CD4-positive, alpha-beta T cell (primary cell): ENCODE data around the gene TMEM129. TPM values are rescaled to one million over a fixed set of nuclear protein-coding genes. Genes with fewer than 3 reads are reported as not detected.

Experiments used
- ATAC-seq: fragments of 200-7000 bp; cut with Tn5 transposase; one replicate; pipeline ENCODE4 v1.10.0; 2022; ENCODE audit warnings: mild to moderate bottlenecking; ENCODE audit not compliant: poor library complexity
- CTCF ChIA-PET: fragments of 350-600 bp; sonication (Branson Sonifier 250); formaldehyde crosslinking; loops from one replicate; lab custom pipeline; 2021; ENCODE audit warnings: antibody characterized with exemption, inconsistent platforms; lab: Charles Lee
- POLR2A ChIA-PET: fragments of 350-600 bp; sonication (Branson Sonifier 250); formaldehyde crosslinking; loops from one replicate; lab custom pipeline; 2021; ENCODE audit warnings: antibody characterized with exemption, inconsistent platforms; lab: Charles Lee
- DNase-seq, 14 experiments: peaks; one replicate each; pipeline ENCODE4 v3.0.0-alpha.2; 2013 to 2020; ENCODE audit warnings: mixed read lengths in 2 of 14
- H3K27ac ChIP-seq, 2 donors: one replicate each; pipeline versions ENCODE4 v1.5.1 to v1.7.0; 2013; ENCODE audit warnings: low read length in 2 of 2, low read depth in 1 of 2, mild to moderate bottlenecking in 1 of 2
- H3K27me3 ChIP-seq, 2 experiments: 1 replicate in 1 of 2; 2 replicates in 1 of 2; pipeline versions ENCODE4 v1.6.1 to v1.7.0; 2013; ENCODE audit warnings: low read length in 2 of 2, control low read depth in 1 of 2, mild to moderate bottlenecking in 1 of 2, moderate library complexity in 1 of 2; ENCODE audit not compliant: insufficient read depth in 2 of 2, control insufficient read depth in 1 of 2
- H3K36me3 ChIP-seq: one replicate; pipeline ENCODE4 v1.6.1; 2013; ENCODE audit warnings: low read length, control low read depth; ENCODE audit not compliant: insufficient read depth
- H3K4me1 ChIP-seq: one replicate; pipeline ENCODE4 v1.6.1; 2013; ENCODE audit warnings: low read length, control low read depth; ENCODE audit not compliant: insufficient read depth
- H3K4me3 ChIP-seq: one replicate; pipeline ENCODE4 v1.5.1; 2013; ENCODE audit warnings: mild to moderate bottlenecking, low read length, moderate library complexity
- H3K9me3 ChIP-seq, 2 experiments: 1 replicate in 1 of 2; 2 replicates in 1 of 2; pipeline versions ENCODE4 v1.6.1 to v1.7.0; 2013; ENCODE audit warnings: low read length in 2 of 2, mild to moderate bottlenecking in 2 of 2, control low read depth in 1 of 2, moderate library complexity in 1 of 2; ENCODE audit not compliant: control insufficient read depth in 1 of 2, insufficient read depth in 1 of 2
- H3K27ac Mint-ChIP-seq: one replicate; pipeline ENCODE4 v1.8.0; 2020; ENCODE audit warnings: mixed read lengths
- H3K27me3 Mint-ChIP-seq: one replicate; pipeline ENCODE4 v1.8.0; 2021; ENCODE audit warnings: mixed read lengths
- H3K36me3 Mint-ChIP-seq: one replicate; pipeline ENCODE4 v1.8.0; 2021; ENCODE audit warnings: low read depth, mixed read lengths
- H3K4me1 Mint-ChIP-seq: one replicate; pipeline ENCODE4 v1.8.0; 2021; ENCODE audit warnings: low read depth, mixed read lengths
- H3K4me3 Mint-ChIP-seq: one replicate; pipeline ENCODE4 v1.8.0; 2020; ENCODE audit warnings: mild to moderate bottlenecking, mixed read lengths
- H3K9me3 Mint-ChIP-seq: one replicate; pipeline ENCODE4 v1.8.0; 2020; ENCODE audit warnings: mixed read lengths
- intact Hi-C, 2 experiments: fragments of 100-400 bp; cut with DNase I in 1 of 2; cut with micrococcal nuclease in 1 of 2; formaldehyde crosslinking; loops; one replicate each; pipeline versions ENCODE4 v1.15.1 to v1.9.0; 2023 to 2025; cut with DNase I, micrococcal nuclease
- total RNA-seq, 174 experiments: library from RNA in 2 of 174; stranded (reverse) in 2 of 174; gene quantifications; one replicate each; pipeline ENCODE4 v1.2.3 and lab custom pipeline; 2021 to 2026
- TF ChIP-seq, protein P1 (sequence below): fragments of 200-600 bp; IDR thresholded peaks from one replicate; pipeline ENCODE4 v1.8.0; 2022; ENCODE audit warnings: antibody characterized with exemption, mild to moderate bottlenecking

Gene TMEM129
- total RNA-seq, 2 experiments from 2014 or later: 17.2 to 17.6 TPM

DNA sequence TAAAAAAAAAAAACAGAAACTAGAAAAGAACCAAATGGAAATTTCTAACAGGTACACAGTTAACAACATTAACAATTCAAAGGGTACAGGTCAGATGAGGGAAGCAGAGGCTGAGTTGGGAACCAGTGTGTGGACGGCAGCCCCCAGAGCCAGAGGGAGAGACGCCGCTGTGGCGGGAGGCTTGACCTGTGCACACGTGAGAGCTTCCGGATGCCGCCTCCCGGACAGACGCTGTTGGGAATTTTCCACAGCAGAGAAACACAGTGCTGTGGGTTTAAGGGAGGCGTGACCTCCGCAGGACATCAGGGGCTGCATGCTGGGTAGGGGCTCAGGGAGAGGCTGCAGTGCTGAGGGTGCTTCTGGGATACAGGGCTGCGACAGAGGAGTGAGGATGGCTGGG is 22.4 kb upstream of the TMEM129 start:
- H3K4me1 Mint-ChIP-seq: no peaks in the 10 kb centered on the region
- H3K27me3 ChIP-seq: no peaks in the 10 kb centered on the region
- no peak overlapping the region for H3K4me3 Mint-ChIP-seq
- no peak overlapping the region for H3K4me3 ChIP-seq
- H3K36me3 Mint-ChIP-seq: peaks cover 57% of the 10 kb centered on the region
- TF ChIP-seq, protein P1, sequence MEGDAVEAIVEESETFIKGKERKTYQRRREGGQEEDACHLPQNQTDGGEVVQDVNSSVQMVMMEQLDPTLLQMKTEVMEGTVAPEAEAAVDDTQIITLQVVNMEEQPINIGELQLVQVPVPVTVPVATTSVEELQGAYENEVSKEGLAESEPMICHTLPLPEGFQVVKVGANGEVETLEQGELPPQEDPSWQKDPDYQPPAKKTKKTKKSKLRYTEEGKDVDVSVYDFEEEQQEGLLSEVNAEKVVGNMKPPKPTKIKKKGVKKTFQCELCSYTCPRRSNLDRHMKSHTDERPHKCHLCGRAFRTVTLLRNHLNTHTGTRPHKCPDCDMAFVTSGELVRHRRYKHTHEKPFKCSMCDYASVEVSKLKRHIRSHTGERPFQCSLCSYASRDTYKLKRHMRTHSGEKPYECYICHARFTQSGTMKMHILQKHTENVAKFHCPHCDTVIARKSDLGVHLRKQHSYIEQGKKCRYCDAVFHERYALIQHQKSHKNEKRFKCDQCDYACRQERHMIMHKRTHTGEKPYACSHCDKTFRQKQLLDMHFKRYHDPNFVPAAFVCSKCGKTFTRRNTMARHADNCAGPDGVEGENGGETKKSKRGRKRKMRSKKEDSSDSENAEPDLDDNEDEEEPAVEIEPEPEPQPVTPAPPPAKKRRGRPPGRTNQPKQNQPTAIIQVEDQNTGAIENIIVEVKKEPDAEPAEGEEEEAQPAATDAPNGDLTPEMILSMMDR: no peak
- ATAC-seq: no peak
- H3K9me3 ChIP-seq: peaks cover 3 to 15% of the 10 kb centered on the region in 2 experiments
- H3K27ac ChIP-seq: no peak overlapping the region
- H3K4me1 ChIP-seq: peaks cover 13% of the 10 kb centered on the region
- no peak overlapping the region for H3K27ac Mint-ChIP-seq
- no peaks in the 10 kb centered on the region for H3K27me3 Mint-ChIP-seq
- ChIA-PET POLR2A (no interaction called here), CTCF (no interaction called here)
- no peak for DNase-seq
- H3K36me3 ChIP-seq: peaks cover 57% of the 10 kb centered on the region
- H3K9me3 Mint-ChIP-seq: no peaks in the 10 kb centered on the region
- intact Hi-C loops: no loop called here

DNA sequence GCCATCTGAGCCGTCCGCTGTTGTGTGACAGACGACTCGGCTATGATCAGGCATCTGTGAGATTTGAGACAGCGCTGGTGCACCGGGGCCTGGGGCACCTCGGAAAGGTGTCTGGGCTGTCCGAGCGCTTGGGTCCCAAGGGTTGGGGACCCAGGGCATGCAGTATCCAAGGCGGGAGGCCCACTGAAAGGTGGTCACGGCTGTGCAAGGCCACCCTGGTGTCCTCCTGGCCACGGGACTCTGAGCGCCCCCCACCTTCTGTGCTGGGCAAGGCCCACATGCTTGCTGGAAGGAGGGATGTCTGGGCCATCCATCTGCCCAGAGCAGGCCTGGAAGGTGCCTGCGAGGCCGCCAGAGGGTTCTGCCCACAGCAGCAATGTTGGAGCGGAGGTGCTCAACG is 20.1 kb upstream of the TMEM129 start:
- no peaks in the 10 kb centered on the region for H3K9me3 Mint-ChIP-seq
- H3K9me3 ChIP-seq: peaks cover 15 to 32% of the 10 kb centered on the region in 2 experiments
- TF ChIP-seq, protein P1: no peak
- no peak for DNase-seq
- peaks cover 2% of the 10 kb centered on the region for H3K4me1 ChIP-seq
- H3K27ac Mint-ChIP-seq: no peak overlapping the region
- H3K27ac ChIP-seq: no peak overlapping the region
- ATAC-seq: no peak
- H3K27me3 Mint-ChIP-seq: no peaks in the 10 kb centered on the region
- peaks cover 80% of the 10 kb centered on the region for H3K36me3 Mint-ChIP-seq
- H3K36me3 ChIP-seq: peaks cover 80% of the 10 kb centered on the region
- H3K4me1 Mint-ChIP-seq: no peaks in the 10 kb centered on the region
- intact Hi-C loops: no loop called here
- ChIA-PET CTCF (no interaction called here), POLR2A (no interaction called here)
- no peaks in the 10 kb centered on the region for H3K27me3 ChIP-seq
- H3K4me3 ChIP-seq: no peak overlapping the region
- H3K4me3 Mint-ChIP-seq: no peak overlapping the region

DNA sequence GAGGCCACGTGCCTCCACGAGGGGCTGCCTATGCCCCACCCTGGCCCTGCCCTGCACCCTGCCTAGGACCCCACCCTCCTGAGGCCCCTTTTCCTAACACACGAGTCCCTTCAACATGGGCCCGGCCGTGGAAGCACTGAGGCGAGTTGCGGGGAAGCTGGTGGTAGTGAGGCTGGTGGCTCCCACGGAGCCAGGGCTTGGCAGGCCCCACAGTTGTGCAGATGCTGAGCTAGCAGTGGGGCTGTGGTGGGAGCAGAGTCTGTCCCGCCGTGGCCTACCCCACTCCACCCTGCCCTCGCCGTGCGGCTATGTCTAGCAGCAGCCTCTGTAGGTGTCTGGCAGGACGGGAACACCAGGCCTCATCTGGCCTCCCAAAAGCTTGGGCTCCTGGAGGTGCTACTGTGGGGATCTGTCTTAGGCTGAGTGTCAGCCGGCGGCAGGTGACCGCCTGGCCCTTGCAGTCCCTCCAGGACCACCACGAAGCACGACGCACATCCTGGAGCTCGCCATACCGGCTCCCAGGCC is 19.0 kb upstream of the TMEM129 start:
- no peaks in the 10 kb centered on the region for H3K9me3 Mint-ChIP-seq
- H3K27ac ChIP-seq: no peak overlapping the region
- peaks cover 88% of the 10 kb centered on the region for H3K36me3 ChIP-seq
- no peak for ATAC-seq
- POLR2A ChIA-PET: no interaction called here
- no peaks in the 10 kb centered on the region for H3K27me3 ChIP-seq
- peaks cover 89% of the 10 kb centered on the region for H3K36me3 Mint-ChIP-seq
- peaks cover 15 to 32% of the 10 kb centered on the region in 2 experiments for H3K9me3 ChIP-seq
- no peak overlapping the region for H3K27ac Mint-ChIP-seq
- H3K4me3 ChIP-seq: no peak overlapping the region
- intact Hi-C loops: no loop called here
- DNase-seq: no peak
- H3K4me1 Mint-ChIP-seq: no peaks in the 10 kb centered on the region
- no peaks in the 10 kb centered on the region for H3K4me1 ChIP-seq
- CTCF ChIA-PET: no interaction called here
- no peak overlapping the region for H3K4me3 Mint-ChIP-seq
- no peaks in the 10 kb centered on the region for H3K27me3 Mint-ChIP-seq
- TF ChIP-seq, protein P1: no peak
